ENCODE data around the gene TMPRSS4. TPM values are rescaled to one million over a fixed set of nuclear protein-coding genes. Genes with fewer than 3 reads are reported as not detected.

The TMPRSS4 gene
- total RNA-seq, 1 experiment from 2014 or later, result 1.4 TPM

DNA sequence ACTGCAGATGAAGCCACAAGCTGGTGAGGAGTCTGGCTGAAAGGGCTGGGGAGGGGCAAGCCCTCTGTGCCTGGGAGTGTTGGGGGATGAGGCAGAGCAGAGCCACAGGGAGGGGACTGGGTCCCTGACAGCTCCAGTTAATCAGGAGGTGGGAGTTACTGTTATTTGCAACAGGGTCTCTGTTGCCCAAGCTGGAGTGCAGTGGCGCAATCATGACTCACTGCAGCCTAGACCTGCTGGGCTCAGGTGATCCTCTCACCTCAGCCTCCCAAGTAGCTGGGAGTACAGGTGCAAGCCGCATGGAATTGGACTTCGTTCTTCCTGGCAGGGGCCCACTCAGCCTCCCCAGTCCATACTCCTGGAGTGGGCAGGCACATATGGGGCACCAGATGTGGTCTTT, 91.9 kb downstream of the TMPRSS4 start (continued):
- no peak for TF ChIP-seq ATF2 (CRISPR knock-in tag; IDR thresholded peaks at IDR 0.05; ENCODE audit: borderline replicate concordance, low read depth)

GRCh38 chr11:118169300-118170140, 92.6 kb downstream of the TMPRSS4 start:
- Mint-ChIP-seq H3K36me3 (no peaks in the 10 kb centered on the region), H3K27ac (no peak overlapping the region), H3K4me1 (peaks cover 29% of the 10 kb centered on the region), H3K27me3 (ENCODE audit: low read depth) (peaks cover 72% of the 10 kb centered on the region), H3K9me3 (no peaks in the 10 kb centered on the region), H3K4me3 (no peak overlapping the region)
- POLR2A ChIA-PET, result no interaction called here
- DNase-seq (ENCODE audit: low spot score), result no peak
- CTCF ChIA-PET, result interaction anchor here (0.6 to 3.9 kb wide), 4 partner anchors 13 to 362 kb away, joined by 4 to 153 read pairs (median 10); no protein-coding TSS in a partner anchor
- no peak for ATAC-seq
- no peak for TF ChIP-seq ZNF317 (CRISPR knock-in tag; IDR thresholded peaks at IDR 0.05; ENCODE audit: borderline replicate concordance, low read depth)
- TF ChIP-seq CTCF (IDR thresholded peaks at IDR 0.05), result no peak
- no peak for TF ChIP-seq ATF3 (CRISPR knock-in tag; conservative IDR thresholded peaks at IDR 0.05)
- no peak for TF ChIP-seq GRHL2 (CRISPR knock-in tag; IDR thresholded peaks at IDR 0.05; ENCODE audit: insufficient replicate concordance, severe bottlenecking)
- no peak for TF ChIP-seq TEAD4 (CRISPR knock-in tag; IDR thresholded peaks at IDR 0.05)
- TF ChIP-seq ZNF121 (CRISPR knock-in tag; IDR thresholded peaks at IDR 0.05), result no peak
- TF ChIP-seq ZNF532 (CRISPR knock-in tag; IDR thresholded peaks at IDR 0.05; ENCODE audit: borderline replicate concordance), result no peak
- no peak for TF ChIP-seq ATF1 (CRISPR knock-in tag; IDR thresholded peaks at IDR 0.05)
- no peak for TF ChIP-seq ZNF671 (CRISPR knock-in tag; IDR thresholded peaks at IDR 0.05)
- TF ChIP-seq, protein P1, sequence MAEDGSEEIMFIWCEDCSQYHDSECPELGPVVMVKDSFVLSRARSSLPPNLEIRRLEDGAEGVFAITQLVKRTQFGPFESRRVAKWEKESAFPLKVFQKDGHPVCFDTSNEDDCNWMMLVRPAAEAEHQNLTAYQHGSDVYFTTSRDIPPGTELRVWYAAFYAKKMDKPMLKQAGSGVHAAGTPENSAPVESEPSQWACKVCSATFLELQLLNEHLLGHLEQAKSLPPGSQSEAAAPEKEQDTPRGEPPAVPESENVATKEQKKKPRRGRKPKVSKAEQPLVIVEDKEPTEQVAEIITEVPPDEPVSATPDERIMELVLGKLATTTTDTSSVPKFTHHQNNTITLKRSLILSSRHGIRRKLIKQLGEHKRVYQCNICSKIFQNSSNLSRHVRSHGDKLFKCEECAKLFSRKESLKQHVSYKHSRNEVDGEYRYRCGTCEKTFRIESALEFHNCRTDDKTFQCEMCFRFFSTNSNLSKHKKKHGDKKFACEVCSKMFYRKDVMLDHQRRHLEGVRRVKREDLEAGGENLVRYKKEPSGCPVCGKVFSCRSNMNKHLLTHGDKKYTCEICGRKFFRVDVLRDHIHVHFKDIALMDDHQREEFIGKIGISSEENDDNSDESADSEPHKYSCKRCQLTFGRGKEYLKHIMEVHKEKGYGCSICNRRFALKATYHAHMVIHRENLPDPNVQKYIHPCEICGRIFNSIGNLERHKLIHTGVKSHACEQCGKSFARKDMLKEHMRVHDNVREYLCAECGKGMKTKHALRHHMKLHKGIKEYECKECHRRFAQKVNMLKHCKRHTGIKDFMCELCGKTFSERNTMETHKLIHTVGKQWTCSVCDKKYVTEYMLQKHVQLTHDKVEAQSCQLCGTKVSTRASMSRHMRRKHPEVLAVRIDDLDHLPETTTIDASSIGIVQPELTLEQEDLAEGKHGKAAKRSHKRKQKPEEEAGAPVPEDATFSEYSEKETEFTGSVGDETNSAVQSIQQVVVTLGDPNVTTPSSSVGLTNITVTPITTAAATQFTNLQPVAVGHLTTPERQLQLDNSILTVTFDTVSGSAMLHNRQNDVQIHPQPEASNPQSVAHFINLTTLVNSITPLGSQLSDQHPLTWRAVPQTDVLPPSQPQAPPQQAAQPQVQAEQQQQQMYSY (CRISPR knock-in tag; IDR thresholded peaks at IDR 0.05), result no peak
- TF ChIP-seq MLX (CRISPR knock-in tag; IDR thresholded peaks at IDR 0.05), result no peak

Measured in WTC11 (cell line).